Erythroblast (primary cell): ENCODE data around the gene CHAC2.

Experiments used
- GATA1 ChIP-seq: IDR thresholded peaks from 2 replicates; pipeline ENCODE4 v1.6.1; 2011; ENCODE audit warnings: low read depth, mild to moderate bottlenecking, control low read depth, low read length, moderate library complexity
- POLR2A ChIP-seq: IDR thresholded peaks from 2 replicates; pipeline ENCODE4 v1.6.1; 2011; ENCODE audit warnings: mild to moderate bottlenecking, low read length

DNA sequence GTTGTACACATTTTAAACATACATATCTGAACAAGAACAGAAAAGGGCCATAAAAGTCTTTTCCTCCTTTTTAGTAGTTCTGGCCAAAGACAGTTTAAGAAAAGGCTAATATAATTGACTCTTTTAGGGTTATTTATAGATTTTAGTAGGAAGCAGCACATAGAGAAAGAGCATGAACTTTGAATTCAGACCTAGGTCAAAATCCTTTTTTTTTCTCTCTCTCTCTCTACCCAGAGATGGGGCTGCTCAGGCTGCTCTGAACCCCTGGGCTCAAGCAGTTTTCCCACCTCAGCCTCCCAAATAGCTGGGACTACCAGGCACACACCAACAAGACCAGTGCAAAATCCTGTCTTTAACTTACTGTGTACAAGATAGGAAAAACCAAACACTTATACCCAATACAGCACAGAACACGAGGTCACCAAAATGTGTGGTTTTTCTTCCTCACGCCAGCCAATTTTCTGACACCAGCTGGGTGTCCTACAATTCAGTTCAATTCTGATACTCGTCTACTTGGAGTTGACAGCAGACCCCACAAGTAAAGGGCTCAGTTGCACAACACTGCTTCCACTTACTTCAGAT is 51.3 kb downstream of the CHAC2 start:
- TF ChIP-seq POLR2A, result no peak
- no peak for TF ChIP-seq GATA1
